NCI-H446 treated with DMSO at 0.1 percent for 48 hours (cell line): ENCODE data around the gene BRINP1.
"Not testable (repeated sequence)": the region's sequence is repeated elsewhere in the genome, so short reads cannot be mapped to it uniquely, and the experiment has no call there.

Experiments used
- DNase-seq: peaks from one replicate; lab custom pipeline; 2025; lab: John Stamatoyannopoulos, UW

Gene BRINP1

GRCh38 chr9:119185298-119185697, 183.9 kb downstream of the BRINP1 start:
- DNase-seq = no peak

GRCh38 chr9:119184265-119184936, 184.8 kb downstream of the BRINP1 start:
- DNase-seq = no peak

- no peak for DNase-seq
Observed at GRCh38 chr9:119181561-119181960, 187.7 kb downstream of the BRINP1 start.

- DNase-seq = no peak
Observed at GRCh38 chr9:119180897-119181296, 188.3 kb downstream of the BRINP1 start.

- DNase-seq = peak; percentile 2
Observed at GRCh38 chr9:119179701-119180100, 189.5 kb downstream of the BRINP1 start.

- DNase-seq = no peak
Observed at GRCh38 chr9:119177196-119177595, 192.0 kb downstream of the BRINP1 start.

GRCh38 chr9:119175581-119175980, 193.7 kb downstream of the BRINP1 start:
- no peak for DNase-seq

GRCh38 chr9:119169222-119169621, 200.0 kb downstream of the BRINP1 start:
- DNase-seq = not testable (repeated sequence)

- DNase-seq = no peak
Observed at GRCh38 chr9:119167876-119168275, 201.4 kb downstream of the BRINP1 start.

- DNase-seq = no peak
Observed at GRCh38 chr9:119167267-119167666, 202.0 kb downstream of the BRINP1 start.

GRCh38 chr9:119166096-119166495, 203.1 kb downstream of the BRINP1 start:
- DNase-seq = no peak

- no peak for DNase-seq
Observed at GRCh38 chr9:119165131-119165530, 204.1 kb downstream of the BRINP1 start.

GRCh38 chr9:119164716-119165115, 204.5 kb downstream of the BRINP1 start:
- DNase-seq = no peak

- no peak for DNase-seq
Observed at GRCh38 chr9:119160551-119160950, 208.7 kb downstream of the BRINP1 start.

GRCh38 chr9:119159386-119159785, 209.8 kb downstream of the BRINP1 start:
- no peak for DNase-seq

- no peak for DNase-seq
Observed at GRCh38 chr9:119157196-119157595, 212.0 kb downstream of the BRINP1 start.

GRCh38 chr9:119156354-119156753, 212.9 kb downstream of the BRINP1 start:
- no peak for DNase-seq

GRCh38 chr9:119154527-119154926, 214.7 kb downstream of the BRINP1 start:
- DNase-seq = no peak

GRCh38 chr9:119153402-119153801, 215.8 kb downstream of the BRINP1 start:
- DNase-seq = no peak

GRCh38 chr9:119148855-119149254, 220.4 kb downstream of the BRINP1 start:
- no peak for DNase-seq

- DNase-seq = no peak
Observed at GRCh38 chr9:119137479-119137878, 231.8 kb downstream of the BRINP1 start.

- DNase-seq = no peak
Observed at GRCh38 chr9:119126040-119126439, 243.2 kb downstream of the BRINP1 start.

GRCh38 chr9:119121899-119122298, 247.3 kb downstream of the BRINP1 start:
- no peak for DNase-seq

GRCh38 chr9:119117409-119117808, 251.8 kb downstream of the BRINP1 start:
- DNase-seq = no peak
